Heart left ventricle (tissue), 16 donors: ENCODE results near the gene RRM1. TPM values are rescaled to one million over a fixed set of nuclear protein-coding genes. Genes with fewer than 3 reads are reported as not detected.

Source experiments
- ATAC-seq, 4 donors: fragments of 200-7000 bp; cut with Tn5 transposase; one replicate each; pipeline ENCODE4 v1.9.1; 2020 to 2022; ENCODE audit warnings: moderate library complexity in 4 of 4, mild to moderate bottlenecking in 3 of 4, moderate number of reproducible peaks in 1 of 4
- DNase-seq, 5 donors: peaks; one replicate each; pipeline ENCODE4 v3.0.0-alpha.2; 2020
- H3K27ac ChIP-seq, 12 donors: fragments of 200-600 bp; sonication (generic) in 4 of 12; one replicate each; pipeline versions ENCODE4 v1.5.0 to v1.8.0; 2016 to 2022; ENCODE audit warnings: mild to moderate bottlenecking in 2 of 12
- H3K27me3 ChIP-seq, 9 donors: fragments of 200-600 bp; sonication (generic) in 2 of 9; one replicate each; pipeline versions ENCODE4 v1.5.1 to v1.8.0; 2016 to 2022; ENCODE audit warnings: mild to moderate bottlenecking in 3 of 9
- H3K36me3 ChIP-seq, 9 donors: fragments of 200-600 bp; sonication (generic) in 2 of 9; one replicate each; pipeline versions ENCODE4 v1.5.0 to v1.8.0; 2018 to 2022; ENCODE audit warnings: mild to moderate bottlenecking in 2 of 9
- H3K4me1 ChIP-seq, 12 donors: fragments of 200-600 bp; sonication (generic) in 4 of 12; one replicate each; pipeline versions ENCODE4 v1.5.0 to v1.8.0; 2016 to 2022; ENCODE audit warnings: mild to moderate bottlenecking in 3 of 12
- H3K4me3 ChIP-seq, 12 donors: fragments of 200-600 bp; sonication (generic) in 4 of 12; one replicate each; pipeline versions ENCODE4 v1.5.0 to v1.8.0; 2017 to 2022; ENCODE audit warnings: mild to moderate bottlenecking in 9 of 12, moderate library complexity in 4 of 12
- H3K9me3 ChIP-seq, 12 donors: fragments of 200-600 bp; sonication (generic) in 4 of 12; one replicate each; pipeline versions ENCODE4 v1.5.0 to v1.8.0; 2016 to 2022; ENCODE audit warnings: mild to moderate bottlenecking in 1 of 12
- POLR2A ChIP-seq, 2 donors: fragments of 450-650 bp; IDR thresholded peaks; one replicate each; pipeline ENCODE4 v1.6.1; 2017; ENCODE audit warnings: antibody characterized with exemption in 2 of 2, mild to moderate bottlenecking in 2 of 2, moderate library complexity in 2 of 2
- WGBS, 4 donors: extraction: QIAGEN DNeasy Blood & Tissue Kit in 2 of 4; methylation state at CpG; one replicate each; pipeline versions ENCODE4 v1.1.5 to v1.1.7; 2013 to 2018; 5-methylcytosine and 5-hydroxymethylcytosine counted together
- intact Hi-C, 10 donors: fragments of 100-400 bp; cut with DNase I; formaldehyde crosslinking; loops; one replicate each; pipeline versions ENCODE4 v1.11.1 to v1.14.2; 2022
- polyA plus RNA-seq, 2 donors: library from polyadenylated mRNA; stranded (reverse); fragments of 200-250 nt; gene quantifications; one replicate each; pipeline ENCODE4 v1.2.3, GENCODE V29; 2013
- total RNA-seq, 9 donors: library from RNA; depleted of rRNA in 2 of 9; stranded (reverse); fragments of >200 nt in 2 of 9; fragmentation: NEBNext Ultra II Directional in 3 of 9; extraction: Animal tissue kit (Norgen Biotek cat#: 25700) in 3 of 9; gene quantifications; one replicate each; pipeline versions ENCODE4 v1.1.0 to v1.2.4, GENCODE V29; 2016 to 2023
- TF ChIP-seq, protein P1 (sequence below), 12 donors: fragments of 200-600 bp; sonication (generic) in 4 of 12; IDR thresholded peaks; one replicate each; pipeline versions ENCODE4 v1.5.0 to v1.8.0; 2018 to 2022; ENCODE audit warnings: antibody characterized with exemption in 12 of 12, mild to moderate bottlenecking in 5 of 12
- donor health status: ischemic (EF 13 %, LVEDD 7.1; RV severe dilation, severe dysfunction).
- donor health status: healthy with polysubstance abuse.
- donor health status: DM: no; HTN: yes; CAD: no.
- donor health status: DM: no; HTN: no; CAD: no.
- donor health status: ischemic (EF 25% LVEDD 6.9; RV normal size, moderate dysfunction).
- donor health status: ischemic (EF 25% LVEDD 5.7; RV mildly dilated, moderate dysfunction).
- donor health status: healthy.
- donor health status: DM: yes; HTN: yes; CAD: no.
- donor health status: ischemic (EF 35%, LVEDD 5.7; RV mildly dilated, moderate dysfunction).
- donor health status: nonischemic (EF 11% LVEDD 7.7; RV severe dilation, severe dysfunction).
- donor health status: DM: yes; HTN: yes; CAD: no.
- donor health status: PGD.
- donor health status: ischemic (EF 29% LVEDD 5.4; RV normal size, mild dysfunction).
- donor health status: nonischemic (EF 23%, LVEDD 6.1; RV moderate dilation, normal function).

The RRM1 gene
- total and polyA plus RNA-seq, 11 donors = 4.2 to 44.7 (median 27.6) TPM

GRCh38 chr11:4103269-4103668, 8.7 kb downstream of the RRM1 start:
- DNase-seq (no peak), ATAC-seq (no peak)
- no peak for TF ChIP-seq POLR2A (IDR thresholded peaks at IDR 0.05)
- TF ChIP-seq, protein P1, sequence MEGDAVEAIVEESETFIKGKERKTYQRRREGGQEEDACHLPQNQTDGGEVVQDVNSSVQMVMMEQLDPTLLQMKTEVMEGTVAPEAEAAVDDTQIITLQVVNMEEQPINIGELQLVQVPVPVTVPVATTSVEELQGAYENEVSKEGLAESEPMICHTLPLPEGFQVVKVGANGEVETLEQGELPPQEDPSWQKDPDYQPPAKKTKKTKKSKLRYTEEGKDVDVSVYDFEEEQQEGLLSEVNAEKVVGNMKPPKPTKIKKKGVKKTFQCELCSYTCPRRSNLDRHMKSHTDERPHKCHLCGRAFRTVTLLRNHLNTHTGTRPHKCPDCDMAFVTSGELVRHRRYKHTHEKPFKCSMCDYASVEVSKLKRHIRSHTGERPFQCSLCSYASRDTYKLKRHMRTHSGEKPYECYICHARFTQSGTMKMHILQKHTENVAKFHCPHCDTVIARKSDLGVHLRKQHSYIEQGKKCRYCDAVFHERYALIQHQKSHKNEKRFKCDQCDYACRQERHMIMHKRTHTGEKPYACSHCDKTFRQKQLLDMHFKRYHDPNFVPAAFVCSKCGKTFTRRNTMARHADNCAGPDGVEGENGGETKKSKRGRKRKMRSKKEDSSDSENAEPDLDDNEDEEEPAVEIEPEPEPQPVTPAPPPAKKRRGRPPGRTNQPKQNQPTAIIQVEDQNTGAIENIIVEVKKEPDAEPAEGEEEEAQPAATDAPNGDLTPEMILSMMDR (IDR thresholded peaks at IDR 0.05) = no peak
- peaks cover 0 to 70% (median 59%) of the 10 kb centered on the region in 9 donors for H3K36me3 ChIP-seq
- H3K4me3 ChIP-seq = no peak overlapping the region
- WGBS, 4 donors = 95 to 97% (median 97%) methylated on average over 2 of the region's 2 CpGs
- no peaks in the 10 kb centered on the region for H3K4me1 ChIP-seq
- no peaks in the 10 kb centered on the region for H3K9me3 ChIP-seq
- H3K27me3 ChIP-seq = no peaks in the 10 kb centered on the region
- intact Hi-C loops = no loop called here
- H3K27ac ChIP-seq = no peak overlapping the region

DNA sequence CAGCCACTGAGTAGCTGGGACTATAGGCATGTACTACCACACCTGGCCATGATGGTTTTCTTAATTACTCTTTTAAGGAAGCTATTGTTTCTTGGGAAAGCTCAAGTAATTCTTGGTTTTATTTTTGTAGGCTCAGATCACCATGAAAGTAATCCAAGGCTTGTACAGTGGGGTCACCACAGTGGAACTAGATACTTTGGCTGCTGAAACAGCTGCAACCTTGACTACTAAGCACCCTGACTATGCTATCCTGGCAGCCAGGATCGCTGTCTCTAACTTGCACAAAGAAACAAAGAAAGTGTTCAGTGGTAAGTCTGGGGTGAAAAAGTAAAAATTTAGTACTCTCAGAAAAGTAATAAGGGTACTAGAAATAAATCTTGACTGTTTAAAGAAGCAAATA, 11.3 kb downstream of the RRM1 start:
- no peak overlapping the region for H3K27ac ChIP-seq
- DNase-seq (no peak), ATAC-seq (no peak)
- no peaks in the 10 kb centered on the region for H3K9me3 ChIP-seq
- no peak for TF ChIP-seq POLR2A (IDR thresholded peaks at IDR 0.05)
- TF ChIP-seq, protein P1 (IDR thresholded peaks at IDR 0.05) = no peak
- intact Hi-C loops = no loop called here
- 96 to 98% (median 96%) methylated on average over 1 of the region's 1 CpG for WGBS, 4 donors
- H3K36me3 ChIP-seq = peaks cover 0 to 94% (median 78%) of the 10 kb centered on the region in 9 donors
- H3K4me1 ChIP-seq = no peaks in the 10 kb centered on the region
- H3K4me3 ChIP-seq = no peak overlapping the region
- no peaks in the 10 kb centered on the region for H3K27me3 ChIP-seq

- Histone ChIP-seq H3K9me3 (no peaks in the 10 kb centered on the region), H3K36me3 (peaks cover 0 to 97% (median 77%) of the 10 kb centered on the region in 9 donors), H3K27ac (no peak overlapping the region), H3K4me3 (no peak overlapping the region), H3K4me1 (no peaks in the 10 kb centered on the region), H3K27me3 (no peaks in the 10 kb centered on the region)
- TF ChIP-seq POLR2A (IDR thresholded peaks at IDR 0.05) = no peak
- TF ChIP-seq, protein P1 (IDR thresholded peaks at IDR 0.05) = no peak
- 77 to 78% (median 77%) methylated on average over 5 of the region's 5 CpGs for WGBS, 4 donors
- intact Hi-C loops = no loop called here
- no peak for DNase-seq
- ATAC-seq = no peak
Measured at GRCh38 chr11:4111834-4112233, 17.2 kb downstream of the RRM1 start.

DNA sequence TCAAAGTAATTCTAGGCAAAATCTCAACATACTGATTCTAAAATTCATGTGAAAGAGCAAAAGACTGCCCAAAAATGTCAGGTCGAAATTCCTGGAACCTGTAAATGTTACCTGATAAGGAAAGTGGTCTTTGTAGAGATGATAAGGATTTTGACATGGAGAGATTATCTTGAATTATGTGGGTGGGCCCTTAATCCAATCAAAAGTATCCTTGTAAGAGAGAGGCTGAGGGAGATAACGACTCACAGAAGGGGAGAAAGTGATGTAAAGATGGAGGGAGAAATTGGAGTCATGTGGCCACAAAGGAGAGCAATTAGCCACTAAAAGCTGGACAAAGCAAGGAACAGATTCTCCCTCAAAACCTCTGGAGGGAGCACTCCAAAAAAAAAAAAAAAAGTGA, 20.5 kb downstream of the RRM1 start:
- intact Hi-C loops = no loop called here
- Histone ChIP-seq H3K27ac (no peak overlapping the region), H3K9me3 (no peaks in the 10 kb centered on the region), H3K4me3 (no peak overlapping the region), H3K27me3 (no peaks in the 10 kb centered on the region), H3K4me1 (no peaks in the 10 kb centered on the region), H3K36me3 (peaks cover 0 to 94% (median 73%) of the 10 kb centered on the region in 9 donors)
- ATAC-seq (no peak), DNase-seq (no peak)
- TF ChIP-seq, protein P1 (IDR thresholded peaks at IDR 0.05) = no peak
- no peak for TF ChIP-seq POLR2A (IDR thresholded peaks at IDR 0.05)
- 83 to 91% (median 85%) methylated on average over 2 of the region's 2 CpGs for WGBS, 4 donors
